Peyer's patch (tissue), 4 donors: ENCODE data around the gene ZNF511. TPM values are rescaled to one million over a fixed set of nuclear protein-coding genes. Genes with fewer than 3 reads are reported as not detected.
"Not testable (repeated sequence)": the region's sequence is repeated elsewhere in the genome, so short reads cannot be mapped to it uniquely, and the experiment has no call there.

Experiments
- DNase-seq, 3 donors: peaks; one replicate each; pipeline ENCODE4 v3.0.0-alpha.2; 2017 to 2019
- H3K27ac ChIP-seq, 4 donors: fragments of 200-600 bp; sonication (generic); one replicate each; pipeline ENCODE4 v1.5.1; 2016 to 2019
- H3K27me3 ChIP-seq, 2 donors: fragments of 200-600 bp; sonication (generic); one replicate each; pipeline ENCODE4 v1.5.1; 2019
- H3K36me3 ChIP-seq, 3 donors: fragments of 200-600 bp; sonication (generic); one replicate each; pipeline ENCODE4 v1.5.1; 2016 to 2019
- H3K4me1 ChIP-seq, 4 donors: fragments of 200-600 bp; sonication (generic); one replicate each; pipeline ENCODE4 v1.5.1; 2016 to 2019
- H3K4me3 ChIP-seq, 4 donors: fragments of 200-600 bp; sonication (generic); 1 replicate in 3 of 4; 2 replicates in 1 of 4; pipeline ENCODE4 v1.5.1; 2016 to 2019; ENCODE audit warnings: mild to moderate bottlenecking in 1 of 4
- H3K9me3 ChIP-seq, 4 donors: fragments of 200-600 bp; sonication (generic); one replicate each; pipeline ENCODE4 v1.5.1; 2016 to 2019; ENCODE audit warnings: mild to moderate bottlenecking in 1 of 4
- CTCF ChIP-seq, 6 experiments: fragments of 450-650 bp in 4 of 6; fragments of 200-600 bp in 2 of 6; sonication (generic) in 1 of 6; IDR thresholded peaks; one replicate each; pipeline ENCODE4 v1.5.1; 2017 to 2019; ENCODE audit warnings: antibody characterized with exemption in 6 of 6, mild to moderate bottlenecking in 3 of 6, moderate library complexity in 1 of 6
- POLR2A ChIP-seq, 2 donors: fragments of 450-650 bp; IDR thresholded peaks; one replicate each; pipeline ENCODE4 v1.5.1; 2017; ENCODE audit warnings: antibody characterized with exemption in 2 of 2, mild to moderate bottlenecking in 2 of 2, moderate library complexity in 2 of 2
- total RNA-seq, 4 donors: library from RNA; depleted of rRNA; stranded (reverse); fragments of >200 nt; gene quantifications; one replicate each; pipeline ENCODE4 v1.1.0, GENCODE V29; 2016

Gene ZNF511
- total RNA-seq, 4 donors from 2014 or later = 25.7 to 42.9 (median 30.5) TPM

- Histone ChIP-seq H3K9me3 (no peaks in the 10 kb centered on the region), H3K36me3 (peaks cover 0 to 33% (median 0%) of the 10 kb centered on the region in 3 donors), H3K27me3 (no peaks in the 10 kb centered on the region), H3K4me3 (no peak overlapping the region), H3K27ac (no peak overlapping the region), H3K4me1 (peaks cover 0 to 11% (median 0%) of the 10 kb centered on the region in 4 donors)
- TF ChIP-seq CTCF (IDR thresholded peaks at IDR 0.05) (no peak), POLR2A (IDR thresholded peaks at IDR 0.05) (no peak)
- no peak for DNase-seq
These were observed 6.2 kb downstream of the ZNF511 start for GRCh38 chr10:133314911-133315310.

GRCh38 chr10:133315847-133316246, 7.1 kb downstream of the ZNF511 start:
- Histone ChIP-seq H3K9me3 (no peaks in the 10 kb centered on the region), H3K4me1 (peaks cover 0 to 6% (median 0%) of the 10 kb centered on the region in 4 donors), H3K27ac (no peak overlapping the region), H3K36me3 (peaks cover 0 to 23% (median 0%) of the 10 kb centered on the region in 3 donors), H3K27me3 (no peaks in the 10 kb centered on the region), H3K4me3 (no peak overlapping the region)
- TF ChIP-seq POLR2A (IDR thresholded peaks at IDR 0.05) (no peak), CTCF (IDR thresholded peaks at IDR 0.05) (no peak)
- DNase-seq = no peak

GRCh38 chr10:133316266-133316665, 7.6 kb downstream of the ZNF511 start:
- H3K27ac ChIP-seq = no peak overlapping the region
- H3K36me3 ChIP-seq = peaks cover 0 to 19% (median 0%) of the 10 kb centered on the region in 3 donors
- H3K9me3 ChIP-seq = no peaks in the 10 kb centered on the region
- TF ChIP-seq CTCF (IDR thresholded peaks at IDR 0.05) (no peak), POLR2A (IDR thresholded peaks at IDR 0.05) (no peak)
- no peaks in the 10 kb centered on the region for H3K27me3 ChIP-seq
- H3K4me3 ChIP-seq = no peak overlapping the region
- H3K4me1 ChIP-seq = peaks cover 0 to 6% (median 0%) of the 10 kb centered on the region in 4 donors
- DNase-seq = no peak

GRCh38 chr10:133316732-133317131, 8.0 kb downstream of the ZNF511 start:
- Histone ChIP-seq H3K36me3 (peaks cover 0 to 16% (median 0%) of the 10 kb centered on the region in 3 donors), H3K9me3 (no peaks in the 10 kb centered on the region), H3K4me3 (no peak overlapping the region), H3K4me1 (peaks cover 0 to 6% (median 0%) of the 10 kb centered on the region in 4 donors), H3K27me3 (no peaks in the 10 kb centered on the region), H3K27ac (no peak overlapping the region)
- TF ChIP-seq POLR2A (IDR thresholded peaks at IDR 0.05) = no peak
- TF ChIP-seq CTCF (IDR thresholded peaks at IDR 0.05) = no peak
- no peak for DNase-seq

- TF ChIP-seq POLR2A (IDR thresholded peaks at IDR 0.05) (no peak), CTCF (IDR thresholded peaks at IDR 0.05) (peak; percentile 36 to 80 (median 74))
- H3K4me3 ChIP-seq = peak overlapping the region; percentile 22 to 52 (median 43)
- H3K27ac ChIP-seq = no peak overlapping the region
- DNase-seq = peak; percentile 54 to 86 (median 81)
- no peaks in the 10 kb centered on the region for H3K9me3 ChIP-seq
- H3K36me3 ChIP-seq = no peaks in the 10 kb centered on the region
- H3K27me3 ChIP-seq = no peaks in the 10 kb centered on the region
- H3K4me1 ChIP-seq = peaks cover 0 to 6% (median 0%) of the 10 kb centered on the region in 4 donors
These were observed 9.9 kb downstream of the ZNF511 start for GRCh38 chr10:133318494-133319127.

GRCh38 chr10:133320852-133321422, 12.2 kb downstream of the ZNF511 start:
- not testable (repeated sequence) for H3K9me3 ChIP-seq, H3K27ac ChIP-seq, H3K4me3 ChIP-seq, H3K36me3 ChIP-seq, DNase-seq
- H3K4me1 ChIP-seq = peaks cover 0 to 20% (median 15%) of the 10 kb centered on the region in 4 donors
- H3K27me3 ChIP-seq = peaks cover 2 to 12% of the 10 kb centered on the region in 2 donors

GRCh38 chr10:133322064-133322709, 13.5 kb downstream of the ZNF511 start:
- not testable (repeated sequence) for DNase-seq, H3K9me3 ChIP-seq, H3K27ac ChIP-seq, H3K4me3 ChIP-seq, H3K36me3 ChIP-seq
- peaks cover 0 to 23% (median 18%) of the 10 kb centered on the region in 4 donors for H3K4me1 ChIP-seq
- peaks cover 7 to 25% of the 10 kb centered on the region in 2 donors for H3K27me3 ChIP-seq
